Thymus (tissue), 11 donors: ENCODE data around the gene NIPA2. TPM values are rescaled to one million over a fixed set of nuclear protein-coding genes. Genes with fewer than 3 reads are reported as not detected.

Source experiments
- DNase-seq, 9 donors: peaks; one replicate each; pipeline ENCODE4 v3.0.0-alpha.2; 2013; ENCODE audit warnings: low spot score in 9 of 9, low read depth in 6 of 9, missing footprints in 1 of 9
- H3K27ac ChIP-seq, 2 donors: one replicate each; pipeline ENCODE4 v1.5.1; 2013; ENCODE audit warnings: control low read depth in 1 of 2, low read depth in 1 of 2, low read length in 1 of 2, mild to moderate bottlenecking in 1 of 2, moderate library complexity in 1 of 2
- H3K27me3 ChIP-seq, 2 donors: one replicate each; pipeline ENCODE4 v1.5.1; 2013; ENCODE audit warnings: low read length in 1 of 2; ENCODE audit not compliant: control insufficient read depth in 2 of 2, insufficient read depth in 1 of 2
- H3K36me3 ChIP-seq, 2 donors: one replicate each; pipeline ENCODE4 v1.5.1; 2013; ENCODE audit warnings: low read length in 1 of 2, mild to moderate bottlenecking in 1 of 2, moderate library complexity in 1 of 2; ENCODE audit not compliant: control insufficient read depth in 2 of 2, insufficient read depth in 2 of 2
- H3K4me1 ChIP-seq, 2 donors: one replicate each; pipeline ENCODE4 v1.5.1; 2013; ENCODE audit warnings: low read length in 2 of 2; ENCODE audit not compliant: control insufficient read depth in 2 of 2, insufficient read depth in 2 of 2
- H3K4me3 ChIP-seq, 2 donors: one replicate each; pipeline ENCODE4 v1.5.1; 2013; ENCODE audit warnings: low read length in 2 of 2, control low read depth in 1 of 2, mild to moderate bottlenecking in 1 of 2
- H3K9me3 ChIP-seq, 2 donors: one replicate each; pipeline ENCODE4 v1.5.1; 2013; ENCODE audit warnings: low read length in 1 of 2, mild to moderate bottlenecking in 1 of 2; ENCODE audit not compliant: control insufficient read depth in 2 of 2, insufficient read depth in 1 of 2
- WGBS: extraction: QIAGEN DNeasy Blood & Tissue Kit; methylation state at CpG from one replicate; pipeline ENCODE4 v1.1.7; 2013; 5-methylcytosine and 5-hydroxymethylcytosine counted together
- polyA plus RNA-seq: library from polyadenylated mRNA; stranded (reverse); fragments of 200-250 nt; gene quantifications from one replicate; pipeline ENCODE4 v1.2.3, GENCODE V29; 2013
- total RNA-seq: library from RNA; stranded (reverse); fragments of 120-200 nt; gene quantifications from one replicate; pipeline ENCODE4 v1.2.4, GENCODE V29; 2013
- donor health status: healthy.

NIPA2 gene
- total and polyA plus RNA-seq, 2 donors: 22.0 to 35.7 TPM

- WGBS: 97% methylated on average over 3 of the region's 3 CpGs
- no peaks in the 10 kb centered on the region for H3K9me3 ChIP-seq
- peaks cover 26 to 38% of the 10 kb centered on the region in 2 donors for H3K36me3 ChIP-seq
- H3K27me3 ChIP-seq: no peaks in the 10 kb centered on the region
- no peak overlapping the region for H3K27ac ChIP-seq
- no peaks in the 10 kb centered on the region for H3K4me1 ChIP-seq
- H3K4me3 ChIP-seq: no peak overlapping the region
- no peak for DNase-seq
Measured at GRCh38 chr15:22850055-22850454, 11.6 kb downstream of the NIPA2 start.

GRCh38 chr15:22851513-22851912 is 13.0 kb downstream of the NIPA2 start:
- no peak overlapping the region for H3K27ac ChIP-seq
- DNase-seq: no peak
- WGBS: 99% methylated on average over 4 of the region's 4 CpGs
- no peak overlapping the region for H3K4me3 ChIP-seq
- H3K36me3 ChIP-seq: peaks cover 25 to 33% of the 10 kb centered on the region in 2 donors
- no peaks in the 10 kb centered on the region for H3K9me3 ChIP-seq
- no peaks in the 10 kb centered on the region for H3K27me3 ChIP-seq
- no peaks in the 10 kb centered on the region for H3K4me1 ChIP-seq

GRCh38 chr15:22855791-22856190 is 17.3 kb downstream of the NIPA2 start:
- 88% methylated on average over 4 of the region's 4 CpGs for WGBS
- Histone ChIP-seq H3K36me3 (peaks cover 28 to 31% of the 10 kb centered on the region in 2 donors), H3K4me1 (no peaks in the 10 kb centered on the region), H3K4me3 (no peak overlapping the region), H3K27ac (no peak overlapping the region), H3K9me3 (no peaks in the 10 kb centered on the region), H3K27me3 (no peaks in the 10 kb centered on the region)
- no peak for DNase-seq

- DNase-seq: no peak
- H3K36me3 ChIP-seq: peaks cover 26 to 34% of the 10 kb centered on the region in 2 donors
- WGBS: 96% methylated on average over 1 of the region's 1 CpG
Measured at GRCh38 chr15:22856659-22857058, 18.2 kb downstream of the NIPA2 start.

GRCh38 chr15:22861161-22861560 is 22.7 kb downstream of the NIPA2 start:
- no peaks in the 10 kb centered on the region for H3K9me3 ChIP-seq
- no peaks in the 10 kb centered on the region for H3K4me1 ChIP-seq
- no peak overlapping the region for H3K4me3 ChIP-seq
- no peak for DNase-seq
- 97% methylated on average over 2 of the region's 2 CpGs for WGBS
- H3K27me3 ChIP-seq: no peaks in the 10 kb centered on the region
- peaks cover 23 to 38% of the 10 kb centered on the region in 2 donors for H3K36me3 ChIP-seq
- H3K27ac ChIP-seq: no peak overlapping the region

More at GRCh38 chr15:22856659-22857058, 18.2 kb downstream of the NIPA2 start:
- no peaks in the 10 kb centered on the region for H3K4me1 ChIP-seq
- H3K9me3 ChIP-seq: no peaks in the 10 kb centered on the region
- no peak overlapping the region for H3K27ac ChIP-seq
- H3K4me3 ChIP-seq: no peak overlapping the region
- H3K27me3 ChIP-seq: no peaks in the 10 kb centered on the region

GRCh38 chr15:22863356-22863755 is 24.9 kb downstream of the NIPA2 start:
- no peaks in the 10 kb centered on the region for H3K9me3 ChIP-seq
- no peaks in the 10 kb centered on the region for H3K4me1 ChIP-seq
- H3K36me3 ChIP-seq: peaks cover 31 to 45% of the 10 kb centered on the region in 2 donors
- no peak overlapping the region for H3K27ac ChIP-seq
- no peak for DNase-seq
- H3K27me3 ChIP-seq: no peaks in the 10 kb centered on the region
- no peak overlapping the region for H3K4me3 ChIP-seq
- WGBS: 97% methylated on average over 3 of the region's 3 CpGs

GRCh38 chr15:22866079-22866478 is 27.6 kb downstream of the NIPA2 start:
- Histone ChIP-seq H3K4me3 (no peak overlapping the region), H3K27me3 (no peaks in the 10 kb centered on the region), H3K9me3 (no peaks in the 10 kb centered on the region), H3K27ac (no peak overlapping the region), H3K36me3 (peaks cover 36 to 44% of the 10 kb centered on the region in 2 donors), H3K4me1 (no peaks in the 10 kb centered on the region)
- WGBS: 96% methylated on average over 7 of the region's 7 CpGs
- no peak for DNase-seq

GRCh38 chr15:22867886-22868285 is 29.4 kb downstream of the NIPA2 start:
- Histone ChIP-seq H3K27me3 (no peaks in the 10 kb centered on the region), H3K4me3 (no peak overlapping the region), H3K36me3 (peaks cover 36% of the 10 kb centered on the region in 2 donors), H3K4me1 (no peaks in the 10 kb centered on the region), H3K27ac (no peak overlapping the region), H3K9me3 (no peaks in the 10 kb centered on the region)
- no peak for DNase-seq
- WGBS: 89% methylated on average over 6 of the region's 6 CpGs

GRCh38 chr15:22868495-22868894 is 30.0 kb downstream of the NIPA2 start:
- H3K36me3 ChIP-seq: peaks cover 30 to 36% of the 10 kb centered on the region in 2 donors
- H3K4me1 ChIP-seq: no peaks in the 10 kb centered on the region
- no peaks in the 10 kb centered on the region for H3K27me3 ChIP-seq
- H3K27ac ChIP-seq: no peak overlapping the region
- no peak overlapping the region for H3K4me3 ChIP-seq
- WGBS: 84% methylated on average over 4 of the region's 4 CpGs
- no peaks in the 10 kb centered on the region for H3K9me3 ChIP-seq
- DNase-seq: no peak

GRCh38 chr15:22868928-22869327 is 30.5 kb downstream of the NIPA2 start:
- Histone ChIP-seq H3K36me3 (peaks cover 29 to 36% of the 10 kb centered on the region in 2 donors), H3K4me1 (no peaks in the 10 kb centered on the region), H3K27me3 (no peaks in the 10 kb centered on the region), H3K9me3 (no peaks in the 10 kb centered on the region), H3K4me3 (no peak overlapping the region), H3K27ac (no peak overlapping the region)
- no peak for DNase-seq
- WGBS: 99% methylated on average over 9 of the region's 9 CpGs
